Tibial nerve (tissue), 4 donors: Measurements from ENCODE around the gene MCRIP1. TPM values are rescaled to one million over a fixed set of nuclear protein-coding genes. Genes with fewer than 3 reads are reported as not detected.

Source experiments
- DNase-seq, 2 donors: peaks; one replicate each; pipeline ENCODE4 v3.0.0-alpha.2; 2019; ENCODE audit warnings: low spot score in 2 of 2
- H3K27ac ChIP-seq, 4 donors: fragments of 200-600 bp; sonication (generic) in 3 of 4; one replicate each; pipeline ENCODE4 v1.5.1; 2017 to 2019; ENCODE audit warnings: mild to moderate bottlenecking in 1 of 4
- H3K27me3 ChIP-seq, 2 donors: fragments of 200-600 bp; sonication (generic) in 1 of 2; one replicate each; pipeline versions ENCODE4 v1.5.1 to v1.6.0; 2017 to 2019
- H3K36me3 ChIP-seq, 3 donors: fragments of 200-600 bp; sonication (generic); one replicate each; pipeline ENCODE4 v1.5.1; 2018 to 2019
- H3K4me1 ChIP-seq, 4 donors: fragments of 200-600 bp; sonication (generic) in 3 of 4; one replicate each; pipeline ENCODE4 v1.5.1; 2017 to 2019
- H3K4me3 ChIP-seq, 4 donors: fragments of 200-600 bp; sonication (generic) in 3 of 4; one replicate each; pipeline ENCODE4 v1.5.1; 2017 to 2019; ENCODE audit warnings: mild to moderate bottlenecking in 1 of 4, moderate library complexity in 1 of 4
- H3K9me3 ChIP-seq, 4 donors: fragments of 200-600 bp; sonication (generic) in 3 of 4; one replicate each; pipeline ENCODE4 v1.5.1; 2017 to 2019
- CTCF ChIP-seq, 5 experiments: fragments of 200-600 bp in 3 of 5; fragments of 450-650 bp in 2 of 5; sonication (generic) in 3 of 5; IDR thresholded peaks; one replicate each; pipeline ENCODE4 v1.5.1; 2016 to 2019; ENCODE audit warnings: antibody characterized with exemption in 5 of 5, mild to moderate bottlenecking in 3 of 5, moderate library complexity in 2 of 5
- EP300 ChIP-seq, 2 donors: sonication (generic); formaldehyde crosslinking; IDR thresholded peaks; one replicate each; pipeline ENCODE4 v1.6.1; 2017; ENCODE audit warnings: antibody characterized with exemption in 2 of 2, mild to moderate bottlenecking in 1 of 2
- POLR2A ChIP-seq, 2 donors: fragments of 450-650 bp; IDR thresholded peaks; one replicate each; pipeline ENCODE4 v1.6.1; 2017; ENCODE audit warnings: antibody characterized with exemption in 2 of 2, mild to moderate bottlenecking in 2 of 2, moderate library complexity in 2 of 2
- WGBS, 2 donors: methylation state at CpG; one replicate each; pipeline ENCODE4 v1.1.5; 2018; 5-methylcytosine and 5-hydroxymethylcytosine counted together
- total RNA-seq, 4 donors: library from RNA; depleted of rRNA; stranded (reverse); fragments of >200 nt; gene quantifications; one replicate each; pipeline ENCODE4 v1.1.0, GENCODE V29; 2016

Gene MCRIP1
- total RNA-seq, 4 donors from 2014 or later: 78.7 to 105 (median 92.5) TPM

GRCh38 chr17:81865733-81866439 lies 32.8 kb upstream of the MCRIP1 start:
- no peak overlapping the region for H3K4me3 ChIP-seq
- peaks cover 0 to 78% (median 39%) of the 10 kb centered on the region in 4 donors for H3K4me1 ChIP-seq
- 63 to 80% methylated on average over 10 to 17 of the region's 18 CpGs for WGBS, 2 donors
- peak overlapping the region in 2 of 4 donors; percentile 1 to 73 for H3K27ac ChIP-seq
- no peak for TF ChIP-seq EP300 (IDR thresholded peaks at IDR 0.05)
- TF ChIP-seq POLR2A (IDR thresholded peaks at IDR 0.05): no peak
- no peak for TF ChIP-seq CTCF (IDR thresholded peaks at IDR 0.05)
- H3K9me3 ChIP-seq: no peaks in the 10 kb centered on the region
- H3K36me3 ChIP-seq: peaks cover 0 to 65% (median 17%) of the 10 kb centered on the region in 3 donors
- no peak for DNase-seq
- no peaks in the 10 kb centered on the region for H3K27me3 ChIP-seq

- TF ChIP-seq EP300 (IDR thresholded peaks at IDR 0.05) (no peak), POLR2A (IDR thresholded peaks at IDR 0.05) (no peak), CTCF (IDR thresholded peaks at IDR 0.05) (no peak)
- peaks cover 0 to 77% (median 39%) of the 10 kb centered on the region in 4 donors for H3K4me1 ChIP-seq
Measured at GRCh38 chr17:81865358-81865732, 32.3 kb upstream of the MCRIP1 start.

GRCh38 chr17:81863833-81864768 lies 31.0 kb upstream of the MCRIP1 start:
- H3K4me3 ChIP-seq: no peak overlapping the region
- peaks cover 0 to 71% (median 34%) of the 10 kb centered on the region in 4 donors for H3K4me1 ChIP-seq
- TF ChIP-seq CTCF (IDR thresholded peaks at IDR 0.05): no peak
- TF ChIP-seq POLR2A (IDR thresholded peaks at IDR 0.05): no peak
- no peak for TF ChIP-seq EP300 (IDR thresholded peaks at IDR 0.05)
- DNase-seq: no peak
- 66 to 80% methylated on average over 6 to 7 of the region's 9 CpGs for WGBS, 2 donors
- H3K27me3 ChIP-seq: no peaks in the 10 kb centered on the region
- peak overlapping the region in 1 of 4 donors; percentile 32 for H3K27ac ChIP-seq
- H3K9me3 ChIP-seq: no peaks in the 10 kb centered on the region
- peaks cover 0 to 61% (median 10%) of the 10 kb centered on the region in 3 donors for H3K36me3 ChIP-seq

More at GRCh38 chr17:81865358-81865732, 32.3 kb upstream of the MCRIP1 start:
- Histone ChIP-seq H3K9me3 (no peaks in the 10 kb centered on the region), H3K27ac (peak overlapping the region in 1 of 4 donors; percentile 68), H3K4me3 (no peak overlapping the region), H3K27me3 (no peaks in the 10 kb centered on the region), H3K36me3 (peaks cover 0 to 65% (median 17%) of the 10 kb centered on the region in 3 donors)
- DNase-seq: no peak
- 90 to 96% methylated on average over 3 to 8 of the region's 8 CpGs for WGBS, 2 donors

GRCh38 chr17:81863123-81863675 lies 30.1 kb upstream of the MCRIP1 start:
- TF ChIP-seq CTCF (IDR thresholded peaks at IDR 0.05): no peak
- TF ChIP-seq POLR2A (IDR thresholded peaks at IDR 0.05): no peak
- TF ChIP-seq EP300 (IDR thresholded peaks at IDR 0.05): no peak
- peaks cover 0 to 61% (median 3%) of the 10 kb centered on the region in 3 donors for H3K36me3 ChIP-seq
- H3K27ac ChIP-seq: peak overlapping the region in 2 of 4 donors; percentile 2 to 12
- no peak for DNase-seq
- no peaks in the 10 kb centered on the region for H3K9me3 ChIP-seq
- H3K4me1 ChIP-seq: peaks cover 0 to 71% (median 36%) of the 10 kb centered on the region in 4 donors
- H3K4me3 ChIP-seq: no peak overlapping the region
- WGBS, 2 donors: 73 to 78% methylated on average over 6 of the region's 6 CpGs
- no peaks in the 10 kb centered on the region for H3K27me3 ChIP-seq
